Measurements from ENCODE around the gene GPR107. TPM values are rescaled to one million over a fixed set of nuclear protein-coding genes. Genes with fewer than 3 reads are reported as not detected.
A peak's percentile ranks its signal among the peaks of the same experiment; 100 is the strongest.

GPR107 gene
- total RNA-seq, 1 experiment from 2014 or later: 47.1 TPM

DNA sequence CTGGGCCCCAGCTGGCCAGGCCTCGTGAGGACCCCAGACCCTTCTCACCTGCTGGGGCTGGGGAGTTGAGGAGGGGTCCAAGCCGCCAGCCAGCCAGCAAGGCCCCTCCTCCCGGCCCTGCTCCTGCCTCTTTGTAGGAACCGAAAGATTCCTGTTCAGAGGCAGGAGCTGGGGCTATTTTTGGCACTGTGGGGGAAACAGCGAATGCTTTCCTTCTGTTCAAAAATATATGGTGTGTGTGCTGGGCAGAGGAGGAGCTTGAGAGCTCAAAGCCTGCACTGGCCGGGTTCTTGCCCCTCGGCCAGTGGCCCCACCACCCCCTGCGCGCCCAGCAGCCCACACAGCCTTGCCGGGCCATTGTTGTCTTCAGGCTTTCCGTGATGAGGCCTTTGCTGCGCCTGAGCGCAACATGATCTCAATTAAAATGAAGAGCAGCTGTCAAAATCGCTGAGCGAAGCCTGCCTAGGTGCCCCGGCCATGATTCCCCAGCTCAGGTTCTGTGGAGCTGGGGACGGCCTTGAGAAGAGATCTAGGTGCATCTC, 131.9 kb downstream of the GPR107 start:
- TF ChIP-seq, protein P1, sequence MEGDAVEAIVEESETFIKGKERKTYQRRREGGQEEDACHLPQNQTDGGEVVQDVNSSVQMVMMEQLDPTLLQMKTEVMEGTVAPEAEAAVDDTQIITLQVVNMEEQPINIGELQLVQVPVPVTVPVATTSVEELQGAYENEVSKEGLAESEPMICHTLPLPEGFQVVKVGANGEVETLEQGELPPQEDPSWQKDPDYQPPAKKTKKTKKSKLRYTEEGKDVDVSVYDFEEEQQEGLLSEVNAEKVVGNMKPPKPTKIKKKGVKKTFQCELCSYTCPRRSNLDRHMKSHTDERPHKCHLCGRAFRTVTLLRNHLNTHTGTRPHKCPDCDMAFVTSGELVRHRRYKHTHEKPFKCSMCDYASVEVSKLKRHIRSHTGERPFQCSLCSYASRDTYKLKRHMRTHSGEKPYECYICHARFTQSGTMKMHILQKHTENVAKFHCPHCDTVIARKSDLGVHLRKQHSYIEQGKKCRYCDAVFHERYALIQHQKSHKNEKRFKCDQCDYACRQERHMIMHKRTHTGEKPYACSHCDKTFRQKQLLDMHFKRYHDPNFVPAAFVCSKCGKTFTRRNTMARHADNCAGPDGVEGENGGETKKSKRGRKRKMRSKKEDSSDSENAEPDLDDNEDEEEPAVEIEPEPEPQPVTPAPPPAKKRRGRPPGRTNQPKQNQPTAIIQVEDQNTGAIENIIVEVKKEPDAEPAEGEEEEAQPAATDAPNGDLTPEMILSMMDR (conservative IDR thresholded peaks at IDR 0.05; ENCODE audit: low read depth, low read length): no peak
- no peak for TF ChIP-seq EZH2 (IDR thresholded peaks at IDR 0.05; ENCODE audit: borderline replicate concordance, low read depth, low read length, poor library complexity, severe bottlenecking)
- H3K27ac ChIP-seq (ENCODE audit: low read depth, low read length, poor library complexity, severe bottlenecking): peak overlapping the region; percentile 35
- no TSS peak for BruUV-seq (replicated peaks)

DNA sequence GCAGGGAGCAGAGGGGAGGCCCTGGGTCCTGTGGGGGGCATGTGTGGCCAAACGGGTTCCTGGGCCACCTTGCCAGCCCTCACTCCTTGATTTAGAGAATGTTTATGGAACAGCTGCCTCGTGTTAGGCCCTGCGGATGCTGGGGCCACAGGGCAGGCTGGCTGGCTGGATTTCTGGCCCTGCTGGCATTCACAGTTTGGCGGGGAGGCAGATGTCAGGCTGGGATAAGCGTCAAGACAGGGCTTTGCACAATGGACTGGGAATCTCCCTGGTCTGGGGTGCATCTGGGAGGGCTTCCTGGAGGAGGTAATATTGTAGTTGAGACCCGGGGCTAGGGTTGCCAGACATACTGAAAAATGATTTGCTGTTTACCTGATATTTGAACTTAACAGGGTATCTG, 132.3 kb downstream of the GPR107 start:
- no peaks in the 10 kb centered on the region for H3K27me3 ChIP-seq (replicated peaks; ENCODE audit: insufficient read depth, low read depth, low read length, poor library complexity)
- no peaks in the 10 kb centered on the region for H3K9me3 ChIP-seq (ENCODE audit: low read depth, low read length, poor library complexity, severe bottlenecking)
- intact Hi-C loops (cut with micrococcal nuclease; ENCODE audit: unreplicated experiment): no loop called here
- no peak for DNase-seq (ENCODE audit: low spot score)
- H3K36me3 ChIP-seq (ENCODE audit: insufficient read depth, low read length, poor library complexity, severe bottlenecking): no peaks in the 10 kb centered on the region
- H3K4me1 ChIP-seq (ENCODE audit: insufficient read depth, low read length, poor library complexity, severe bottlenecking): peaks cover 26% of the 10 kb centered on the region
- ChIA-PET POLR2A (ENCODE audit: low non-redundant PET) (no interaction called here), CTCF (no interaction called here)
- TF ChIP-seq, protein P1 (conservative IDR thresholded peaks at IDR 0.05; ENCODE audit: low read depth, low read length): no peak
- TF ChIP-seq EZH2 (IDR thresholded peaks at IDR 0.05; ENCODE audit: borderline replicate concordance, low read depth, low read length, poor library complexity, severe bottlenecking): no peak
- BruUV-seq (replicated peaks): no TSS peak
- no peak overlapping the region for H3K4me3 ChIP-seq (ENCODE audit: low read depth, low read length, poor library complexity, severe bottlenecking)
- H3K27ac ChIP-seq (ENCODE audit: low read depth, low read length, poor library complexity, severe bottlenecking): peak overlapping the region; percentile 35

More for the DNA sequence above, 131.9 kb downstream of the GPR107 start:
- ChIA-PET POLR2A (ENCODE audit: low non-redundant PET) (no interaction called here), CTCF (no interaction called here)
- Histone ChIP-seq H3K9me3 (ENCODE audit: low read depth, low read length, poor library complexity, severe bottlenecking) (no peaks in the 10 kb centered on the region), H3K4me3 (ENCODE audit: low read depth, low read length, poor library complexity, severe bottlenecking) (no peak overlapping the region), H3K4me1 (ENCODE audit: insufficient read depth, low read length, poor library complexity, severe bottlenecking) (peaks cover 26% of the 10 kb centered on the region), H3K36me3 (ENCODE audit: insufficient read depth, low read length, poor library complexity, severe bottlenecking) (no peaks in the 10 kb centered on the region), H3K27me3 (replicated peaks; ENCODE audit: insufficient read depth, low read depth, low read length, poor library complexity) (no peaks in the 10 kb centered on the region)
- intact Hi-C loops (cut with micrococcal nuclease; ENCODE audit: unreplicated experiment): no loop called here
- DNase-seq (ENCODE audit: low spot score): no peak

DNA sequence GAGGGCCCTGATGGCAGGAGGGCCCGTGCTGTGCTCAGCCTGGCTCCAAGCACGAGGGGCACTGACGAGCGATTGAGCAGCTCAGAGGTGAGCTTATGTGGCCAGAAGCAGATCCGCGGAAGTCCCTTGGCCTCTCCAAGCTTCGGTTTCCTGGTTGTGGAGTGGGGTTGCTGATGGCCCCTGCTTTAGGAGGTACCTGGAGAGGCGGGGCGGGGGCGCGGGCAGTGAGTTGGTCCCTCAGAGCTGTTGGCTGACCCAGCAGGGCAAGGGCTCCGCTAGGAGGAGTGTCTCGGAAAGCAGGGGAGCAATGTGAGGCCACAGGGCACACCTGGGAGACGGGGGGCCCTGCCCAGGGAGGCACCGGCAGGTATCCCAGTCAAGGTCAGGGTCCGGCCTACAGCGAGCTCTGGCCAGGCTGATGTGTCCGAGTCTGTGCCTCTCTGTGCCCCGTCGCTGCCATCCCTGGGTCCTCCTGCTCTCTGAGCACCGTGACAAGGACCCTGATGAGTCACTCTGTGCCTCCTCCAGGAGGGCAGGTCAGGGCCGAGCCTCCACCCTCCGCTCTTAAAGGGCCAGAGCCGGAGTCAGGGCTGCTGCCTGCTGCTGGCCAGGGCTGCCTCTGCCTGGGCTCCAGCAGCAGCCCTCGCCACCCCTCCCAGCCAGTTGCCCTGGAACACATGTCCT, 133.3 kb downstream of the GPR107 start:
- intact Hi-C loops (cut with micrococcal nuclease; ENCODE audit: unreplicated experiment): no loop called here
- Histone ChIP-seq H3K4me3 (ENCODE audit: low read depth, low read length, poor library complexity, severe bottlenecking) (no peak overlapping the region), H3K27ac (ENCODE audit: low read depth, low read length, poor library complexity, severe bottlenecking) (peak overlapping the region; percentile 50), H3K27me3 (replicated peaks; ENCODE audit: insufficient read depth, low read depth, low read length, poor library complexity) (no peaks in the 10 kb centered on the region), H3K4me1 (ENCODE audit: insufficient read depth, low read length, poor library complexity, severe bottlenecking) (peaks cover 26% of the 10 kb centered on the region), H3K9me3 (ENCODE audit: low read depth, low read length, poor library complexity, severe bottlenecking) (no peaks in the 10 kb centered on the region), H3K36me3 (ENCODE audit: insufficient read depth, low read length, poor library complexity, severe bottlenecking) (no peaks in the 10 kb centered on the region)
- no peak for TF ChIP-seq EZH2 (IDR thresholded peaks at IDR 0.05; ENCODE audit: borderline replicate concordance, low read depth, low read length, poor library complexity, severe bottlenecking)
- TF ChIP-seq, protein P1 (conservative IDR thresholded peaks at IDR 0.05; ENCODE audit: low read depth, low read length): no peak
- ChIA-PET CTCF (no interaction called here), POLR2A (ENCODE audit: low non-redundant PET) (no interaction called here)
- BruUV-seq (replicated peaks): no TSS peak
- DNase-seq (ENCODE audit: low spot score): no peak
